K562 (cell line): ENCODE results near the gene SH3BGRL2. TPM values are rescaled to one million over a fixed set of nuclear protein-coding genes. Genes with fewer than 3 reads are reported as not detected.
A peak's percentile ranks its signal among the peaks of the same experiment; 100 is the strongest.

Source experiments
- ATAC-seq: fragments of 200-7000 bp; cut with Tn5 transposase; 3 replicates; pipeline ENCODE4 v1.9.1; 2020; ENCODE audit warnings: moderate library complexity
- BruUV-seq: library from RNA; stranded (reverse); fragments of 400-500 nt; replicated peaks from 2 replicates; lab custom pipeline; 2021; lab: Mats Ljungman, UMichigan
- CTCF ChIA-PET: fragments of 300-600 bp; formaldehyde crosslinking; extraction: SDS; loops from one replicate; lab custom pipeline; 2021; ENCODE audit warnings: low intra/inter-chr PET ratio; lab: Yijun Ruan, JAX
- POLR2A ChIA-PET: fragments of 300-600, 350-650 bp; sonication (Branson Sonifier 250); formaldehyde crosslinking; extraction: SDS; loops from one replicate; lab custom pipeline; 2021; ENCODE audit warnings: antibody characterized with exemption, inconsistent platforms; lab: Yijun Ruan, JAX
- DNase-seq, 4 experiments: peaks; one replicate each; pipeline versions ENCODE4 v3.0.0 to v3.0.0-alpha.2; 2011 to 2018; ENCODE audit warnings: low spot score in 3 of 4, mixed read lengths in 3 of 4; ENCODE audit errors: extremely low read depth in 1 of 4
- FAIRE-seq: peaks from 2 replicates; lab custom pipeline; 2011; peaks lifted over from hg19 to GRCh38; lab: Jason Lieb, UNC
- H2AFZ ChIP-seq: 2 replicates; pipeline ENCODE4 v1.6.0; 2011; ENCODE audit warnings: low read depth, low read length, control low read depth, inconsistent platforms
- H3K27ac ChIP-seq: fragments of 200-600 bp; 3 replicates; pipeline ENCODE4 v1.8.0; 2011; ENCODE audit warnings: low read depth, mild to moderate bottlenecking, control low read depth, inconsistent platforms, low read length, moderate library complexity, mixed read lengths; ENCODE audit errors: extremely low read depth
- H3K27me3 ChIP-seq, 2 experiments: fragments of 300-600 bp in 1 of 2; 2 replicates in 1 of 2; 3 replicates in 1 of 2; pipeline versions ENCODE4 v1.6.0 to v1.8.0; 2011; ENCODE audit warnings: inconsistent platforms in 2 of 2, low read length in 2 of 2, mild to moderate bottlenecking in 1 of 2, mixed read lengths in 1 of 2, moderate library complexity in 1 of 2; ENCODE audit not compliant: control insufficient read depth in 2 of 2, insufficient read depth in 2 of 2
- H3K36me3 ChIP-seq: fragments of 300-600 bp; 3 replicates; pipeline ENCODE4 v1.8.0; 2011; ENCODE audit warnings: mild to moderate bottlenecking, low read length, inconsistent platforms; ENCODE audit not compliant: control insufficient read depth, insufficient read depth
- H3K4me1 ChIP-seq, 2 experiments: fragments of 200-600 bp in 1 of 2; replicated peaks in 1 of 2; 2 replicates in 1 of 2; 3 replicates in 1 of 2; pipeline versions ENCODE4 v1.5.1 to v1.8.0; 2011; ENCODE audit warnings: inconsistent platforms in 2 of 2, low read length in 2 of 2, mild to moderate bottlenecking in 1 of 2, mixed read lengths in 1 of 2, moderate library complexity in 1 of 2; ENCODE audit not compliant: control insufficient read depth in 2 of 2, insufficient read depth in 2 of 2
- H3K4me2 ChIP-seq: 2 replicates; pipeline ENCODE4 v1.6.1; 2011; ENCODE audit warnings: low read length, control low read depth, inconsistent platforms, mixed read lengths; ENCODE audit not compliant: insufficient read depth
- H3K4me3 ChIP-seq: fragments of 200-600 bp; sonication (generic), shearing (Covaris generic); 2 replicates; pipeline ENCODE4 v1.5.1; 2016; ENCODE audit warnings: control low read depth, inconsistent platforms
- H3K79me2 ChIP-seq: fragments of 200-600 bp; 3 replicates; pipeline ENCODE4 v1.8.0; 2011; ENCODE audit warnings: low read length, inconsistent platforms; ENCODE audit not compliant: control insufficient read depth, insufficient read depth
- H3K9ac ChIP-seq, 2 experiments: 2 replicates each; pipeline versions ENCODE4 v1.6.0 to v1.6.1; 2011; ENCODE audit warnings: low read depth in 2 of 2, low read length in 2 of 2, control low read depth in 1 of 2, inconsistent platforms in 1 of 2, mild to moderate bottlenecking in 1 of 2, mixed read lengths in 1 of 2; ENCODE audit not compliant: insufficient read depth in 1 of 2
- H3K9me1 ChIP-seq: one replicate; pipeline ENCODE4 v1.6.0; 2011; ENCODE audit warnings: inconsistent platforms, mild to moderate bottlenecking, low read length, moderate library complexity; ENCODE audit not compliant: control insufficient read depth, insufficient read depth
- H3K9me3 ChIP-seq: replicated peaks from 2 replicates; pipeline ENCODE4 v1.5.1; 2011; ENCODE audit warnings: low read depth, low read length, inconsistent platforms; ENCODE audit not compliant: control insufficient read depth, insufficient read depth
- H4K20me1 ChIP-seq: replicated peaks from 2 replicates; pipeline ENCODE4 v1.6.1; 2011; ENCODE audit warnings: low read length, inconsistent platforms, mixed read lengths; ENCODE audit not compliant: control insufficient read depth, insufficient read depth
- ARID1B ChIP-seq: fragments of 450-650 bp; IDR thresholded peaks from 2 replicates; pipeline ENCODE4 v1.6.1; 2016; ENCODE audit warnings: antibody characterized with exemption, mild to moderate bottlenecking, inconsistent platforms
- ARID2 ChIP-seq: fragments of 450-650 bp; IDR thresholded peaks from 2 replicates; pipeline ENCODE4 v1.6.1; 2017; ENCODE audit warnings: antibody characterized with exemption, mild to moderate bottlenecking
- CAMTA2 ChIP-seq: fragments of 250-450 bp; sonication (Bioruptor Pico); conservative IDR thresholded peaks from 2 replicates; pipeline ENCODE4 v1.5.1; 2022
- CBFA2T2 ChIP-seq: fragments of 450-650 bp; conservative IDR thresholded peaks from 2 replicates; pipeline ENCODE4 v1.6.1; 2017; ENCODE audit warnings: mild to moderate bottlenecking
- CBFA2T3 ChIP-seq: fragments of 450-650 bp; IDR thresholded peaks from 2 replicates; pipeline ENCODE4 v1.6.1; 2017
- CREB1 ChIP-seq, 2 experiments: sonication (generic) in 1 of 2; formaldehyde crosslinking in 1 of 2; IDR thresholded peaks; 2 replicates each; pipeline versions ENCODE4 v1.6.1 to v1.8.0; 2012 to 2022; ENCODE audit warnings: inconsistent platforms in 1 of 2, mild to moderate bottlenecking in 1 of 2, missing genetic modification reagents in 1 of 2, moderate library complexity in 1 of 2
- CREBBP ChIP-seq: IDR thresholded peaks from one replicate; pipeline ENCODE4 v1.6.1; 2012; ENCODE audit warnings: low read depth, mild to moderate bottlenecking, control low read depth, inconsistent platforms, low read length
- FOXA1 ChIP-seq: fragments of 450-650 bp; IDR thresholded peaks from 2 replicates; pipeline ENCODE4 v1.6.1; 2016; ENCODE audit warnings: mild to moderate bottlenecking, borderline replicate concordance
- JUN ChIP-seq, 2 experiments: sonication (generic) in 1 of 2; formaldehyde crosslinking in 1 of 2; IDR thresholded peaks; 2 replicates each; pipeline versions ENCODE4 v1.6.1 to v1.8.0; 2012 to 2022; ENCODE audit warnings: borderline replicate concordance in 2 of 2, mild to moderate bottlenecking in 2 of 2, improper control_type of control experiment in 1 of 2, low read depth in 1 of 2, low read length in 1 of 2, missing genetic modification reagents in 1 of 2
- MEIS2 ChIP-seq: fragments of 450-650 bp; IDR thresholded peaks from 2 replicates; pipeline ENCODE4 v1.6.1; 2014; ENCODE audit warnings: mild to moderate bottlenecking; ENCODE audit not compliant: partially characterized antibody
- RBM15 ChIP-seq: fragments of 200-400 bp; formaldehyde crosslinking; IDR thresholded peaks from 2 replicates; pipeline ENCODE4 v1.6.1; 2018; ENCODE audit warnings: mild to moderate bottlenecking, low read length, moderate library complexity; ENCODE audit not compliant: insufficient read depth
- RCOR1 ChIP-seq, 2 experiments: IDR thresholded peaks; 2 replicates each; pipeline ENCODE4 v1.6.1; 2012; ENCODE audit warnings: low read depth in 2 of 2, low read length in 2 of 2, borderline replicate concordance in 1 of 2, improper control_type of control experiment in 1 of 2
- SRF ChIP-seq, 2 experiments: fragments of 250-450, 450-650 bp in 1 of 2; sonication (Bioruptor Pico) in 1 of 2; sonication (generic) in 1 of 2; formaldehyde crosslinking; IDR thresholded peaks; 2 replicates each; pipeline versions ENCODE4 v1.5.0 to v1.5.1; 2020 to 2022; ENCODE audit warnings: mild to moderate bottlenecking in 1 of 2, missing genetic modification reagents in 1 of 2
- TCF3 ChIP-seq: sonication (generic); formaldehyde crosslinking; IDR thresholded peaks from 2 replicates; pipeline ENCODE4 v1.4.0; 2020; ENCODE audit warnings: mild to moderate bottlenecking, missing genetic modification reagents
- ZKSCAN1 ChIP-seq: fragments of 150-350 bp; IDR thresholded peaks from 2 replicates; pipeline ENCODE4 v1.6.1; 2016; ENCODE audit warnings: low read depth, low read length
- ZKSCAN3 ChIP-seq: fragments of 250-450 bp; sonication (Bioruptor Pico); IDR thresholded peaks from 2 replicates; pipeline ENCODE4 v1.4.0; 2020
- ZNF436 ChIP-seq: fragments of 250-450, 450-650 bp; sonication (Bioruptor Pico); formaldehyde crosslinking; IDR thresholded peaks from 2 replicates; pipeline ENCODE4 v1.7.0; 2020; ENCODE audit warnings: mild to moderate bottlenecking
- WGBS: fragments of 100-300 bp; shearing (Covaris generic); methylation state at CpG from one replicate; pipeline ENCODE4 v1.1.6; 2016; ENCODE audit warnings: low coverage, mixed read lengths; ENCODE audit not compliant: insufficient coverage; ENCODE audit errors: missing lambda C conversion rate; 5-methylcytosine and 5-hydroxymethylcytosine counted together
- in situ Hi-C: fragments of 300-500 bp; cut with MboI; formaldehyde crosslinking; loops from 4 replicates; pipeline ENCODE4 v1.15.0; 2018; ENCODE audit warnings: inconsistent platforms, mixed read lengths
- intact Hi-C: fragments of 100-400 bp; cut with micrococcal nuclease; formaldehyde crosslinking; loops from 2 replicates; pipeline ENCODE4 v1.14.2; 2022
- polyA plus RNA-seq, 8 experiments: library from polyadenylated mRNA; depleted of rRNA in 4 of 8; stranded (reverse) in 5 of 8; unstranded in 3 of 8; fragments of >200 nt; fragmentation: Nextera tagmentation in 2 of 8; fragmentation: Illumina TruSeq in 1 of 8; extraction: Ambion mirVana in 2 of 8; extraction: Trizol in 1 of 8; gene quantifications; 2 replicates each; pipeline versions ENCODE4 v1.2.1 to v1.2.3, GENCODE V29; 2011 to 2014; ENCODE audit warnings: inconsistent platforms in 1 of 8, missing spikeins in 1 of 8
- total RNA-seq, 7 experiments: library from RNA; depleted of rRNA in 6 of 7; stranded (reverse); fragments of >200 nt in 6 of 7; fragmentation: Illumina TruSeq in 2 of 7; extraction: Trizol in 2 of 7; gene quantifications; 2 replicates each; pipeline versions ENCODE4 v1.2.1 to v1.2.3, GENCODE V29; 2011 to 2021; ENCODE audit warnings: low replicate concordance in 1 of 7
- TF ChIP-seq, protein P1 (sequence below): fragments of 250-450 bp; sonication (Bioruptor Pico); IDR thresholded peaks from 2 replicates; pipeline ENCODE4 v1.4.0; 2020; ENCODE audit warnings: borderline replicate concordance

The SH3BGRL2 gene
- total and polyA plus RNA-seq, 9 of the 15 experiments (the other 6 are each of a cell fraction or from before 2014, with no cell fraction given) = 4.4 to 12.1 (median 7.3) TPM

- intact Hi-C loops = no loop called here
- CTCF ChIA-PET = no interaction called here
- Histone ChIP-seq H3K4me1 (peaks cover 0 to 39% of the 10 kb centered on the region in 2 experiments; a peak in 3 of 5 replicates), H3K79me2 (no peaks in the 10 kb centered on the region), H3K27ac (no peak overlapping the region), H3K36me3 (no peaks in the 10 kb centered on the region), H3K9me1 (no peaks in the 10 kb centered on the region), H3K9ac (no peak overlapping the region), H3K27me3 (no peaks in the 10 kb centered on the region), H3K4me3 (no peak overlapping the region), H3K9me3 (no peaks in the 10 kb centered on the region), H2AFZ (no peak overlapping the region), H4K20me1 (no peaks in the 10 kb centered on the region), H3K4me2 (peak overlapping the region; percentile 8; the same call in 1 of the 2 replicates)
- POLR2A ChIA-PET = interaction anchor here (1.5 kb wide), 1 partner anchor 21 kb away, joined by 6 read pairs; the partner anchor contains the start of gene SH3BGRL2
- peak; percentile 18; the same call in 1 of the 3 replicates for ATAC-seq
- FAIRE-seq = peak; percentile 52
- TF ChIP-seq, protein P1, sequence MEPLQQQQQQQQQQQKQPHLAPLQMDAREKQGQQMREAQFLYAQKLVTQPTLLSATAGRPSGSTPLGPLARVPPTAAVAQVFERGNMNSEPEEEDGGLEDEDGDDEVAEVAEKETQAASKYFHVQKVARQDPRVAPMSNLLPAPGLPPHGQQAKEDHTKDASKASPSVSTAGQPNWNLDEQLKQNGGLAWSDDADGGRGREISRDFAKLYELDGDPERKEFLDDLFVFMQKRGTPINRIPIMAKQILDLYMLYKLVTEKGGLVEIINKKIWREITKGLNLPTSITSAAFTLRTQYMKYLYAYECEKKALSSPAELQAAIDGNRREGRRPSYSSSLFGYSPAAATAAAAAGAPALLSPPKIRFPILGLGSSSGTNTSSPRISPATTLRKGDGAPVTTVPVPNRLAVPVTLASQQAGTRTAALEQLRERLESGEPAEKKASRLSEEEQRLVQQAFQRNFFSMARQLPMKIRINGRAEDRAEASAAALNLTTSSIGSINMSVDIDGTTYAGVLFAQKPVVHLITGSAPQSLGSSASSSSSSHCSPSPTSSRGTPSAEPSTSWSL (CRISPR knock-in tag) = no peak
- TF ChIP-seq SRF (CRISPR knock-in tag; IDR thresholded peaks at IDR 0.05) (peak in 1 of 2 experiments; percentile 85; a peak in 2 of 4 replicates), JUN (IDR thresholded peaks at IDR 0.05; ENCODE audit: borderline replicate concordance, low read depth, low read length) (no peak), JUN (CRISPR knock-in tag; IDR thresholded peaks at IDR 0.05; ENCODE audit: borderline replicate concordance) (no peak), FOXA1 (no peak), CREB1 (IDR thresholded peaks at IDR 0.05) (no peak), CREB1 (CRISPR knock-in tag; IDR thresholded peaks at IDR 0.05) (no peak), CBFA2T2 (0 out of 2 replicates have a peak, but pooled peaks have one; percentile 3), TCF3 (CRISPR knock-in tag) (peak; percentile 29), MEIS2 (peak; percentile 11), ARID2 (no peak), RBM15 (no peak), CBFA2T3 (peak; percentile 27; the same call in 1 of the 2 replicates), ZNF436 (no peak), RCOR1 (IDR thresholded peaks at IDR 0.05; ENCODE audit: borderline replicate concordance in 1 of 2, low read depth in 2 of 2, low read length in 2 of 2) (0 out of 4 replicates have a peak, but pooled peaks of 1 of the 2 experiments have one; percentile 14), CREBBP (no peak), ZKSCAN1 (peak; percentile 93), ZKSCAN3 (no peak), CAMTA2 (no peak), ARID1B (peak; percentile 31; the same call in 1 of the 2 replicates)
- no TSS peak for BruUV-seq
- in situ Hi-C loops = no loop called here
- WGBS = 45% methylated on average over 5 of the region's 5 CpGs
- peak in 2 of 4 experiments; percentile 21 to 57 for DNase-seq
Measured at GRCh38 chr6:79610306-79611009, 20.7 kb upstream of the SH3BGRL2 start.
